ENCODE measurements around the gene UBE2D3.

UBE2D3 gene

DNA sequence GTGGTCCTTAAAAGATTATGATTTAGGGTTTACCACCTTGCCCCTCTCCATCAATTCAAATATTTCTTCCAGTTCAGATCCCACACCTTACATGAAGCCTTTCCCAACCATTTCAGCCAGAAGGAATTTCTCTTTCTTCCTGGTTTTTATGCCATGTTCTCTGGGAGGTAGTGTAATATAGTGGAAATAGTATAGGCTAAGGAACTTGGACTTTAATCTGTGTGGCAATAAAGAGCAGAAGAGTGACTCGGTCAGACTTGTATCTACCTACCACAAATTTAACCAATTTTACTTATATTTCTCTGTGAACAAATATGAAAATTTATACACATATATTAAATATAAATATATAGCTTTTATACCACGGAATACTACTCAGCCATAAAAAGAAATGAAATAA lies 23.0 kb upstream of the UBE2D3 start:
- no peaks in the 10 kb centered on the region for H3K27me3 ChIP-seq (ENCODE audit: low read depth)
- in situ Hi-C loops (cut with MboI; ENCODE audit: low sequenced_read_pairs), result no loop called here
- H3K9me3 ChIP-seq, result no peaks in the 10 kb centered on the region
- no peaks in the 10 kb centered on the region; the same call in 1 of the 2 replicates for H3K36me3 ChIP-seq (replicated peaks)
- no peak for DNase-seq (ENCODE audit: low spot score in 2 of 2)
- H3K4me1 ChIP-seq, result no peaks in the 10 kb centered on the region; the same call in 1 of the 2 replicates
- no peak overlapping the region for H3K4me3 ChIP-seq

DNA sequence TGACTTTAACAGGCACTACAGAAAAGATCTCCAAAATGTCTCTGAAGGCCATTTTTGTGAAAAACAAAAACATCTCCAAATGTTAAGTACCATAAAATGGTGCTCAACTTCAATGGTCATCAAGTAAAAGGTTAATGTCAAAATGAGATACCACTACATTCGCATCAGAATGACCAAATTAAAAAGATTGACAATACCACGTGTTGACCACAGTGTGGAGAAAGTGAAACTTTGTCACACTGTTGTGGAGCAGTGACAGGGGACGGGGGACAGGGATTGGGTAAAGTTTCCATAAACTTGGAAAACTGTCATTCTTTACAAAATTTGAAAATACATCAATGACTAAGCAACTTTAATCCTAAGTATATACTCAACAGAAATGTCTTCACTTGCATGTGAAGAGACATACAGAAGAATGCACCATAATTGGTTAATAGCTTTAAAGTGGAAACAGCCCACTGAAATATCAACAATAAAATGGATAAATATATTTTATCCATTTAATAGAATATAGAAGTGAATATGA lies 22.3 kb upstream of the UBE2D3 start:
- Histone ChIP-seq H3K4me1 (no peaks in the 10 kb centered on the region; the same call in 1 of the 2 replicates), H3K36me3 (replicated peaks) (no peaks in the 10 kb centered on the region; the same call in 1 of the 2 replicates), H3K4me3 (no peak overlapping the region), H3K27me3 (ENCODE audit: low read depth) (no peaks in the 10 kb centered on the region), H3K9me3 (no peaks in the 10 kb centered on the region)
- in situ Hi-C loops (cut with MboI; ENCODE audit: low sequenced_read_pairs), result no loop called here
- DNase-seq (ENCODE audit: low spot score in 2 of 2), result no peak

DNA sequence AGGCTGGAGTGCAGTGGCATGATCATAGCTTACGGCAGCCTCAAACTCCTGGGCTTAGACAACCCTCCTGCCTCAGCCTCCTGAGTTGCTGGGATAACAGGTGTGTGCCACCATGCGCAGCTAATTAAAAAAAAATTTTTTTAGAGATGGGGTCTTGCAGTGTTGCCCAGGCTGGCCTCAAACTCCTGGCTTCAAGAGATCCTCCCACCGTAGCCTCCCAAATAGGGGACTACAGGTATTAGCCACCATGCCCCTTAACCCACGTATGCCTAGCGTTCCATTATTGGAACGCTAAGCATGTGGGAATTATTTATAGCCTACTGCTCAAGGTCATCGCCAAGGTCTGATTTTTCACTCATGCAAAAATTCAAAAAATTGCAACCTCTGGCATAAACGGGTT lies 20.3 kb upstream of the UBE2D3 start:
- in situ Hi-C loops (cut with MboI; ENCODE audit: low sequenced_read_pairs), result no loop called here
- Histone ChIP-seq H3K9me3 (no peaks in the 10 kb centered on the region), H3K4me3 (no peak overlapping the region), H3K4me1 (no peaks in the 10 kb centered on the region; the same call in 1 of the 2 replicates), H3K27me3 (ENCODE audit: low read depth) (no peaks in the 10 kb centered on the region), H3K36me3 (replicated peaks) (no peaks in the 10 kb centered on the region; the same call in 1 of the 2 replicates)
- no peak for DNase-seq (ENCODE audit: low spot score in 2 of 2)

DNA sequence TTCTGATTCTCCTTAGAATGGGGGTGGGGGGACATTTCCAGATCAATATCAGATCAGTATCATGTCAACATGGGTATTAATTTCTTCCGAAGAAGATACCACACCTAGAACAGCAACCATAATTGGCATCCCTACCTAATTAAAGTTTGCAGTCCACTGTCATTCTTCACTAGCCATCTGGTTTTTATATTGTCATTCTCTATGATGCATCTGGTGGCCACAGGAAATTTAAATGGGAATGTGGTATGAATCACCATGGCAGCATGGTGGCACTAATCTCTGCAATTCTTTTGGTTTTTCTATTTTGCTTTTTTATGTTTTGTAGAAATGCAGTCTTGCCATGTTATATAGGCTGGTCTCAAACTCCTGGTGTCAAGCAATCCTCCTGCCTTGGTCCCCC lies 16.6 kb upstream of the UBE2D3 start:
- in situ Hi-C loops (cut with MboI; ENCODE audit: low sequenced_read_pairs), result no loop called here
- no peaks in the 10 kb centered on the region; the same call in 1 of the 2 replicates for H3K4me1 ChIP-seq
- no peak for DNase-seq (ENCODE audit: low spot score in 2 of 2)
- H3K4me3 ChIP-seq, result no peak overlapping the region
- no peaks in the 10 kb centered on the region for H3K9me3 ChIP-seq
- H3K27me3 ChIP-seq (ENCODE audit: low read depth), result no peaks in the 10 kb centered on the region
- H3K36me3 ChIP-seq (replicated peaks), result no peaks in the 10 kb centered on the region; the same call in 1 of the 2 replicates

DNA sequence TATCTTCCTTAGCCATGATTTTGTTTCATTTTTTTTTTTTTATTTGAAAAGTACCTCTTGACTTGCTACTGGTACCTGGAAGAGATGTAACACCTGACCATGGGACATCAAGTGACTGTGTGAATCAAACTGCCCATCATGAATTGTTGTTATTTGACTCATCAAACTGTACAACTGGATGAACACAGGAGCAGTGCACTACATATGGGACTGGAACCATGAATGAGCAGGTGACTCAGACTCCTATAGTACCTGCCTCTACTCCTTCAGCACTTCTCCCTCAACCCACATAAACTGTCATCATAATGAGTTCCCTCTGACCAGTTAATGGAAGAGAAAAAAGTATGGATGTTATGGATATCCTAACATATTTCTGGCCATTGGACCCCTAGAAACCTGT lies 15.9 kb upstream of the UBE2D3 start:
- Histone ChIP-seq H3K27me3 (ENCODE audit: low read depth) (no peaks in the 10 kb centered on the region), H3K9me3 (no peaks in the 10 kb centered on the region), H3K4me3 (no peak overlapping the region), H3K4me1 (no peaks in the 10 kb centered on the region; the same call in 1 of the 2 replicates), H3K36me3 (replicated peaks) (no peaks in the 10 kb centered on the region; the same call in 1 of the 2 replicates)
- in situ Hi-C loops (cut with MboI; ENCODE audit: low sequenced_read_pairs), result no loop called here
- no peak for DNase-seq (ENCODE audit: low spot score in 2 of 2)

DNA sequence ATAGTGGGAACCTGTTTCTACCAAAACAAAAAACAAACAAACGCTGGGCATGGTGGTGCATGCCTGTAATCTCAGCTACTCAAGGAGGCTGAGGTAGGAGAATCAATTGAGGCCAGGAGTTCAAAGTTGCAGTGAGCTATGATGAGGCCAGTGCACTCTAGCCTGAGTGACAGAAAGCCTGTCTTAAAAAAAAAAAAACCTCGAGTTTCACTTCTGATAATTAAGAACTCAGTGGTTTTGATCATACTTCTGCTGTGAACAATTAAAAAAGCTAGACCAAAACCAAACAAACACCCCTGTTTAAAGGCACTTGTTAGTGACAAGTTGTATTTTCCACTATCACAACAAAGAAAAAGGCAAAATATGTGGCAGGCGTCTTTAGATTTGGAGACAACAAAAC lies 15.0 kb upstream of the UBE2D3 start:
- no peak for DNase-seq (ENCODE audit: low spot score in 2 of 2)
- no peaks in the 10 kb centered on the region for H3K27me3 ChIP-seq (ENCODE audit: low read depth)
- no peaks in the 10 kb centered on the region; the same call in 1 of the 2 replicates for H3K4me1 ChIP-seq
- H3K36me3 ChIP-seq (replicated peaks), result no peaks in the 10 kb centered on the region; the same call in 1 of the 2 replicates
- H3K9me3 ChIP-seq, result no peaks in the 10 kb centered on the region
- in situ Hi-C loops (cut with MboI; ENCODE audit: low sequenced_read_pairs), result no loop called here
- H3K4me3 ChIP-seq, result no peak overlapping the region

DNA sequence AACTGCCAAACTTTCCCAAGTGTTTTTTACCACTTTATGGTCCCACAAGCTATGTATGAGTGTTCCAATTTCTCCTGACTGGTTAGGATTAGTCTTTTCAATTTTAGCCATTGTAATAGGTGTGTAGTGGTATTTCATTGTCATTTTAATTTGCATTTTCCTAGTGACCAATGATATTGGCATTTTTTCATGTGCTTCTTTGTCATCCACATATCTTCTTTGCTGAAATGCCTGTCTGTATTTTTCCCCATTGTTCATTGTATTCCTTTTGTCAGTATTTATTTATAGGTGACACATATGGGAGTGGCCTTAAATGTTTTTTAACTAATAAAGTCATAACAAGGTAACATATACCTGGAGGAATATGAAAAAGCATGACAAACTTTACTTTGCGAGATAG lies 9.2 kb upstream of the UBE2D3 start:
- no peaks in the 10 kb centered on the region for H3K27me3 ChIP-seq (ENCODE audit: low read depth)
- H3K9me3 ChIP-seq, result no peaks in the 10 kb centered on the region
- in situ Hi-C loops (cut with MboI; ENCODE audit: low sequenced_read_pairs), result no loop called here
- peak in 1 of 2 experiments; percentile 53 for DNase-seq (ENCODE audit: low spot score in 2 of 2)
- peaks cover 12% of the 10 kb centered on the region for H3K4me1 ChIP-seq
- H3K36me3 ChIP-seq (replicated peaks), result no peaks in the 10 kb centered on the region; the same call in 1 of the 2 replicates
- no peak overlapping the region for H3K4me3 ChIP-seq

DNA sequence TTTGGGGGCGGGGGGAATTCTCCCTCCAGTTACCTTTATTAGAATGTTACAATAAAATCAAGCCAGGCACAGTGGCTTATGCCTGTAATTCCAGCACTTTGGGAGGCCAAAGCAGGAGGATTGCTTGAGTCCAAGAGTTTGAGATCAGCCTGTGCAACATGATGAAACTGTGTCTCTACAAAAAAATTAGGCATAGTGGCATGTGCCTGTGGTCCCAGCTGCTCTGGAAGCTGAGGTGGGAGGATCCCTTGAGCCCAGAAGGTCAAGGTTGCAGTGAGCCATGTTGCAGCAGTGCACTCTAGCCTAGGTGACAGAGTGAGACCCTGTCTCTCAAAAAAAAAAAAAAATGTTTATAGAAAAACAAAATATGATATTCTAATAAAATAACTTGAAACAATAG lies 5.3 kb upstream of the UBE2D3 start:
- no peaks in the 10 kb centered on the region for H3K36me3 ChIP-seq (replicated peaks)
- no peak for DNase-seq (ENCODE audit: low spot score in 2 of 2)
- H3K9me3 ChIP-seq, result no peaks in the 10 kb centered on the region
- H3K27me3 ChIP-seq (ENCODE audit: low read depth), result no peaks in the 10 kb centered on the region
- H3K4me3 ChIP-seq, result no peak overlapping the region
- peaks cover 29% of the 10 kb centered on the region for H3K4me1 ChIP-seq
- in situ Hi-C loops (cut with MboI; ENCODE audit: low sequenced_read_pairs), result no loop called here

DNA sequence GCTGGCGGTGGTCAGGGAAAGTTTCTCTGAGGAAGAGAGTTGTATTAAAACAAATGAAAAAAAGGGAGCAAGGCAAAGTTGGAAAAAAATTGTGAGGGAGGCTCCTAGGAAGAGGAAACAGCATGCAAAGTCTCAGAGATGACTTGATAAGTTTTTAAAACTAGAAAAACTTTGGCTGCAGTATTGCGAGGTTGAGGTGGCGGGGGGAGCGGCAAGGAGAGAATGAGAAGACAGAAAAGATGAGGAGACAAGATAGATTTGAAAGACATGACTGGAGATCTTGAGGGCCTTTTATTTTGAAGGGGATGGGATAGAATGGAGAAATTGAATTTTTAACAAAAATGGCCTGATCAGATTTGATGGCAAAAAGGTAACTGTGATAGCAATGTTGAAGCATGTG lies 4.8 kb upstream of the UBE2D3 start:
- in situ Hi-C loops (cut with MboI; ENCODE audit: low sequenced_read_pairs), result no loop called here
- Histone ChIP-seq H3K4me3 (no peak overlapping the region), H3K9me3 (no peaks in the 10 kb centered on the region), H3K36me3 (replicated peaks) (peaks cover 3% of the 10 kb centered on the region; the same call in 1 of the 2 replicates), H3K27me3 (ENCODE audit: low read depth) (no peaks in the 10 kb centered on the region), H3K4me1 (peaks cover 29% of the 10 kb centered on the region)
- no peak for DNase-seq (ENCODE audit: low spot score in 2 of 2)

DNA sequence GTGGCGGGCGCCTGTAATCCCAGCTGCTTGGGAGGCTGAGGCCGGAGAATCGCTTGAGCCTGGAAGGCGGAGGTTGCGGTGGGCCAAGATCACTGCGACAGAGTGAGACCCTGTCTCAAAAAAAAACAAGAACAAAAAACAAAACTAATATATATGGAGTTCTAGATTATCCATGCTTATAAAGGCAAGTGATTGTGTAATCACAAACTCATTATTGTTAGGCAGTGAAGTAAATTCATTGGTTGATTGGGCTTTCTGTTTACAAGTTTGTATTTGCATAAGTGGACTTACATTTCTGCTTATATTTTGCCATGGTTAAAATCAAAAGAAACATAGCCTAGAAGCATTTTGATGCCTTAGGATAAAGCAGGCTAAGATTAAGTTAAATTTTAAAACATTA lies 2.5 kb upstream of the UBE2D3 start:
- in situ Hi-C loops (cut with MboI; ENCODE audit: low sequenced_read_pairs), result no loop called here
- H3K9me3 ChIP-seq, result no peaks in the 10 kb centered on the region
- H3K4me3 ChIP-seq, result no peak overlapping the region
- H3K36me3 ChIP-seq (replicated peaks), result peaks cover 21% of the 10 kb centered on the region
- H3K27me3 ChIP-seq (ENCODE audit: low read depth), result no peaks in the 10 kb centered on the region
- no peak for DNase-seq (ENCODE audit: low spot score in 2 of 2)
- peaks cover 17% of the 10 kb centered on the region for H3K4me1 ChIP-seq

DNA sequence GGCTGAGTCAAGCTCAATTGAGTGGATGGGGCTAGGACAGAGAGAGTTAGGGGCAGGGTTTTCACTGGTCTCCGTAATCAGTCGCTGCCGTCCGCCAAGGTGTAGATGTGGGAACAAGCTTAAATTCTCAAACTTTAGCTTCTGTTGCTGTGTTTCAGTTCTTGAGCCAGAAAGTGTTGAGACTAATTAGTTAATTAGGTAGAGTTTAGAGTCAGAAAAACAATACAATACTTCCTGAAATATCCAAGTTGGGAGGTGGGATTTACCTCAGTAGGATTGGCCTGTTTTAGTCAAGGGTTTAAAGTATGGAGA lies 1.1 kb upstream of the UBE2D3 start:
- Histone ChIP-seq H3K27me3 (ENCODE audit: low read depth) (no peaks in the 10 kb centered on the region), H3K4me1 (peaks cover 26% of the 10 kb centered on the region), H3K36me3 (replicated peaks) (peaks cover 29% of the 10 kb centered on the region), H3K4me3 (peak overlapping the region; percentile 96), H3K9me3 (no peaks in the 10 kb centered on the region)
- in situ Hi-C loops (cut with MboI; ENCODE audit: low sequenced_read_pairs), result no loop called here
- DNase-seq (ENCODE audit: low spot score in 2 of 2), result peak in 1 of 2 experiments; percentile 28

DNA sequence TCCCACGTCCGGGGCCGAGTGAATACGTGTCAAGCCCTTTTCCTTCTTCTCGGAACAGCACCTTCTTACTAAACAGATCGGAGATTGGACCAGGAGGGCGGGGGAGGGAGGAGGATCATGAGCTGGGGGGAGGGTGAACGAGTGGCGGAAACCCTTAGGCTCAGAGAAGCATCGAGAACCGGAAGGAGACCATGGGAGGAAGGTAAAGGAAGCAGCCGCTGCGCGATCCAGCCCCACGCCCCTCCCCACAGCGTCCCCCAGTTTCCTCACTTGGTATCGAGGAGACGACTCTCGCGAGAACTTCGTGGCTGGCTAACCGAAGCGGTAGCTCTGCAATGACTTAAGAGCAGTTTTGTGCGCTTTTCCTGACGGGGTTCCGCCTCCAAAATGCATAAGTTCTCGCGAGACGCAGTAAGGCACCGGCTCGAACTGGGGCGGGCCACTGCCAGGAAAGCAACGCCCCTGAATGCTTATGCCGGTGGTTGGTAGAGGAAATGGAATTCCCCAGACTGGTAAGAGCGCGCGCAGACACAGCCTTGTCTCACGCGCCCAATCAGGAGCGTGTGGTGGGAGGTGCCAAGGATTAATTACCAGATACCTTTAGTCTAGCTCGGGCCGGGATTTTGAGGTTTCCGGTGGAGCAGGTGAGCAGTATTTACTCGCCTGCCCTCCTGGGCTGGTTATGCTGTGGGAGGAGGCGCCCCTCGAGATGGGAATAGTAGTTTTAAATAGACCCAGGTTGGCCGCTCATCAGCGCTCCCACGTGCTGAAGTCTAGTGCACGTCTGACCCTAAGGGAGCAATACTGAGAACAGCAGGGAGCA lies 534 bp upstream of the UBE2D3 start:
- Histone ChIP-seq H3K27me3 (ENCODE audit: low read depth) (no peaks in the 10 kb centered on the region), H3K4me1 (peaks cover 28% of the 10 kb centered on the region), H3K36me3 (replicated peaks) (peaks cover 35% of the 10 kb centered on the region), H3K9me3 (no peaks in the 10 kb centered on the region), H3K4me3 (peak overlapping the region; percentile 96)
- in situ Hi-C loops (cut with MboI; ENCODE audit: low sequenced_read_pairs), result no loop called here
- DNase-seq (ENCODE audit: low spot score in 2 of 2), result peak; percentile 98 to 99

DNA sequence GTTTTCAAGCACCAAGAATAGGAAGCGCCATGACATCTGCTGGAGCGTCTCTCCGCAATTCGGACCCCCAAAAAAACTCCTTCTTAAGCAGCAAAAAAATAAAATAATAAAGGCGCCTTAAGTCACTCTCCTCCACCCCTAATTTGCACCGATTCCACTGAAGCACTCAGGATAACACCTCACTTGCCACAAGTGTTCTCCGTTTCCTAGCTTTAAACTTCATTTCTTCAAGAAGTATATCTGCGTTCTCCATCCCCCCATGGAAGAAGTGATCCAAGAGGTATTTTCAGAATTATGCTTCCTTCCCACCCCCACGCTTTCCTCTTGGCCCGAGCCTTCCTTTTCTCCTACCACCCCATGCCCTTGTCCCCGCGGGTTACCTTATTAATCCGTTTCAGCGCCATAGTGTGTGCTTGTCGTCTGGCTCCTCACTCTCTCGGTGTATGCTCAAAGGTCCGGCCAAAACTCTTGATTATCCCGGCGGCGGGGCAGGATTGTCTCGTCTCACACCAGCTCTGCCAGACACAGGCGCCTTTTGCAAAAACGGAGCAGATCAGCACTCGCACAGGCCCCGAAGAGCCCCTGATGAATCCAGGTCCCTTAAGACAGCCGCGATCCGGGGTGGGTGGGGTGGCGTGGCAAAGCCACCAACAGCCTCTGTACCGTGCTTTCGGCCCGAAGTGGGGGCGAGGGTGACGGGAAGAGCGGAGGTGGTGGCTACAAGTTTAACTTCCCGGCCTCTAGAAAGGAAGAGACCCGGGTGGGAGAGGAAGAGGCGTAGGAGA lies 1.1 kb downstream of the UBE2D3 start:
- peaks cover 39% of the 10 kb centered on the region for H3K4me1 ChIP-seq
- no peaks in the 10 kb centered on the region for H3K27me3 ChIP-seq (ENCODE audit: low read depth)
- DNase-seq (ENCODE audit: low spot score in 2 of 2), result no peak
- H3K4me3 ChIP-seq, result peak overlapping the region; percentile 96
- in situ Hi-C loops (cut with MboI; ENCODE audit: low sequenced_read_pairs), result no loop called here
- H3K9me3 ChIP-seq, result no peaks in the 10 kb centered on the region
- peaks cover 43% of the 10 kb centered on the region for H3K36me3 ChIP-seq (replicated peaks)
